Suprapubic skin (tissue), 4 donors: ENCODE measurements around the gene F10.

ENCODE experiments used
- CTCF ChIP-seq, 2 donors: fragments of 200-600 bp in 1 of 2; fragments of 450-650 bp in 1 of 2; sonication (generic) in 1 of 2; IDR thresholded peaks; one replicate each; pipeline ENCODE4 v1.5.1; 2016 to 2019; ENCODE audit warnings: antibody characterized with exemption in 2 of 2, mild to moderate bottlenecking in 1 of 2, moderate library complexity in 1 of 2
- POLR2A ChIP-seq, 2 donors: fragments of 450-650 bp; IDR thresholded peaks; one replicate each; pipeline ENCODE4 v1.6.1; 2017; ENCODE audit warnings: antibody characterized with exemption in 2 of 2, mild to moderate bottlenecking in 2 of 2, moderate library complexity in 2 of 2
- POLR2AphosphoS5 ChIP-seq, 3 donors: sonication (generic); formaldehyde crosslinking; IDR thresholded peaks; one replicate each; pipeline ENCODE4 v1.6.1; 2017; ENCODE audit warnings: antibody characterized with exemption in 3 of 3

- TF ChIP-seq POLR2AphosphoS5 (IDR thresholded peaks at IDR 0.05) (no peak), CTCF (IDR thresholded peaks at IDR 0.05) (no peak), POLR2A (IDR thresholded peaks at IDR 0.05) (no peak)
Observed at GRCh38 chr13:113167155-113167554, 44.6 kb downstream of the F10 start.
